Measurements from ENCODE around the gene CLEC18C.
"Not testable (repeated sequence)": the region's sequence is repeated elsewhere in the genome, so short reads cannot be mapped to it uniquely, and the experiment has no call there.

CLEC18C gene

GRCh38 chr16:70218586-70218985 is 45.0 kb downstream of the CLEC18C start:
- not testable (repeated sequence) for FAIRE-seq

GRCh38 chr16:70222574-70222973 is 49.0 kb downstream of the CLEC18C start:
- FAIRE-seq = not testable (repeated sequence)

GRCh38 chr16:70223216-70223615 is 49.6 kb downstream of the CLEC18C start:
- not testable (repeated sequence) for FAIRE-seq

GRCh38 chr16:70223971-70224513 is 50.5 kb downstream of the CLEC18C start:
- FAIRE-seq = not testable (repeated sequence)

GRCh38 chr16:70224645-70225044 is 51.1 kb downstream of the CLEC18C start:
- not testable (repeated sequence) for FAIRE-seq

- FAIRE-seq = not testable (repeated sequence)
Measured at GRCh38 chr16:70225430-70225829, 51.8 kb downstream of the CLEC18C start.

GRCh38 chr16:70226024-70226423 is 52.4 kb downstream of the CLEC18C start:
- FAIRE-seq = not testable (repeated sequence)

- not testable (repeated sequence) for FAIRE-seq
Measured at GRCh38 chr16:70231831-70232230, 58.2 kb downstream of the CLEC18C start.

Measured in colon (tissue), 2 donors.